ENCODE measurements around the gene ACOX2. TPM values are rescaled to one million over a fixed set of nuclear protein-coding genes. Genes with fewer than 3 reads are reported as not detected.

Gene ACOX2
- total RNA-seq, 1 experiment from 2014 or later: 0.85 TPM

- Mint-ChIP-seq H3K4me3 (no peak overlapping the region), H3K27ac (no peak overlapping the region), H3K9me3 (peaks cover 0 to 4% of the 10 kb centered on the region in 2 experiments; a peak in 3 of 5 replicates), H3K4me1 (peaks cover 35 to 41% of the 10 kb centered on the region in 2 experiments), H3K27me3 (ENCODE audit: low read depth) (peaks cover 3% of the 10 kb centered on the region; the same call in 1 of the 2 replicates), H3K36me3 (ENCODE audit: insufficient read depth in 1 of 3, low read depth in 3 of 3) (no peaks in the 10 kb centered on the region; a peak in 1 of 7 replicates)
- no peak overlapping the region for H3K23ac ChIP-seq (ENCODE audit: insufficient read length, low read depth, low read length)
- no peak overlapping the region for H3K9ac ChIP-seq (ENCODE audit: extremely low read depth, insufficient read length, low read length)
- peak overlapping the region; percentile 49 for H2BK5ac ChIP-seq (ENCODE audit: insufficient read length, low read length)
- H3K18ac ChIP-seq (ENCODE audit: insufficient read length, low read depth, low read length): no peak overlapping the region
- no peak overlapping the region for H2BK15ac ChIP-seq (ENCODE audit: low read depth, low read length)
- H3K27ac ChIP-seq (ENCODE audit: insufficient read length, low read depth, low read length): no peak overlapping the region
- no peak overlapping the region for H3T11ph ChIP-seq (ENCODE audit: low read length)
- H2BK20ac ChIP-seq (ENCODE audit: low read depth, low read length, poor library complexity, severe bottlenecking): no peak overlapping the region
- peak overlapping the region; percentile 84 for H2AK5ac ChIP-seq (ENCODE audit: insufficient read length, low read length)
- H2BK120ac ChIP-seq (ENCODE audit: low read depth, low read length, poor library complexity, severe bottlenecking): no peak overlapping the region
- H3K4me1 ChIP-seq (ENCODE audit: insufficient read depth, low read length): peaks cover 13% of the 10 kb centered on the region; the same call in 1 of the 2 replicates
- no peak overlapping the region; the same call in 1 of the 2 replicates for H3K14ac ChIP-seq (ENCODE audit: insufficient read depth, low read length)
- H4K5ac ChIP-seq (ENCODE audit: insufficient read length, low read depth, low read length): no peak overlapping the region
- no peak overlapping the region for H3K56ac ChIP-seq (ENCODE audit: insufficient read length, low read depth, low read length)
- H3K23me2 ChIP-seq (ENCODE audit: insufficient read length, low read depth, low read length, poor library complexity, severe bottlenecking): no peaks in the 10 kb centered on the region
- peak overlapping the region; percentile 37 for H2BK12ac ChIP-seq (ENCODE audit: insufficient read length, low read depth, low read length)
- no peak overlapping the region for H3K4me2 ChIP-seq (ENCODE audit: insufficient read depth, insufficient read length, low read length)
- no peak overlapping the region for H2AFZ ChIP-seq (ENCODE audit: low read length)
- no peaks in the 10 kb centered on the region for H4K20me1 ChIP-seq (ENCODE audit: control insufficient read depth, insufficient read depth, insufficient read length)
- no peak overlapping the region for H3K4ac ChIP-seq (ENCODE audit: low read depth, low read length)
- DNase-seq: peak; percentile 16
- no peak overlapping the region for H4K8ac ChIP-seq (replicated peaks; ENCODE audit: insufficient read length, low read depth, low read length)
- no CpG with 5 or more reads among the region's 6 CpGs for WGBS (ENCODE audit: extremely low coverage, insufficient read length, low lambda C conversion rate)
- no peaks in the 10 kb centered on the region for H3K9me3 ChIP-seq (ENCODE audit: control insufficient read depth, low read depth, low read length)
- H3K79me2 ChIP-seq (ENCODE audit: insufficient read depth, low read length): no peaks in the 10 kb centered on the region
- H4K91ac ChIP-seq (ENCODE audit: insufficient read length, low read depth, low read length): peak overlapping the region; percentile 70
- no peak for TF ChIP-seq CTCF (conservative IDR thresholded peaks at IDR 0.05)
- H3K27me3 ChIP-seq (ENCODE audit: insufficient read depth, low read length): no peaks in the 10 kb centered on the region
- no peaks in the 10 kb centered on the region for H3K79me1 ChIP-seq (ENCODE audit: insufficient read depth, low read depth, low read length, poor library complexity, severe bottlenecking)
These were observed 26.5 kb upstream of the ACOX2 start for GRCh38 chr3:58563386-58564035.
